K562 treated with DMSO at 1 percent for 12 hours (cell line): ENCODE results near the gene DPY19L2. TPM values are rescaled to one million over a fixed set of nuclear protein-coding genes. Genes with fewer than 3 reads are reported as not detected.

Experiments
- total RNA-seq: library from RNA; unstranded; fragments of 300-600 nt; gene quantifications from 2 replicates; pipeline ENCODE4 v1.2.3, GENCODE V29; 2022; ENCODE audit not compliant: insufficient read depth

Gene DPY19L2
- total RNA-seq = 0.72 TPM in 1 of 2 replicates, not detected in the other

DNA sequence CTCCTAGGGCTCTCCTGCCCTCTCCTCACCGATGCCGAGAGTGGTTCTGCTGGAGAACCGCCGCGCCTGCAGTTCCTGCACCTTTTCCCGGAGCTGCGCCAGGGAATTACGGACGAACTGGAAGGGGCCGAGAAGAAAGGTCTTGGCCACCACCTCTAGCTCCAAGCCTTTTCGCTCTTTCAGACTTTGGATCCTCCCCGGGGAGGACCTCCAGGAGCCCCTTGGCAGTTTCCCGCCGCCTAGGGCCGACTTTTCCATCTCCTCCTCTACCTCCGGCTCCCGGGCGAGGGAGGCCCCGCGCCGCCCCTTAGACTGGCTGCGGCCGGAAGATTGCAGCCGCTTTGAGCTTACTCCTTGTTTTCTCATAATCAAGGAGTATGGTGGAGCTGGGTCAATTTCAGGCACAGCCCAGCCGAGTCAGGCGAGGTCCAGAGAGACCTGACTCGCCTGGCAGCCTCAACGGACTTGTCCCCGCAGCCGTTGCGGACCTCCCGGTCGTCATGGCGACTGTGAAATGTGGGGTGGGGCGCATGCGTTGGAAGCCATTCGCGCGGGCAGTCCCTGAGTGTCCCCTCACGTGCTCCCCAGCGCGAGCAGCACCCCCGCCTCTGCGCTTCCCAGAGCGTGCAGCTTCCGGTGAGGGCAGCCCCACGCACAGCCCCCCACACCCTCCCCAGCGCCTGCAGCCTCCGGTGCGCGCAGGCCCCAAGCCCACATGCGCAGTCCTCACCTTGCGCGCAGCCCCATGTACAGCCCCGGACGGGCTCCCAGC is at the start of gene DPY19L2:
DPY19L2 (minus strand) TSS at position 466 of the 772 bp plus-strand sequence; CDS start at position 366, 100 bp downstream.

Other genes with a start within 250 kb of the DPY19L2 start
- gene RXYLT1, start 111.4 kb upstream of the DPY19L2 start, total RNA-seq = 7.3 and 20.5 TPM in 2 replicates
- 0.02 TPM in 1 of 2 replicates, not detected in the other for gene SRGAP1, start 176.2 kb upstream of the DPY19L2 start, total RNA-seq